ENCODE measurements around the gene LRMDA. TPM values are rescaled to one million over a fixed set of nuclear protein-coding genes. Genes with fewer than 3 reads are reported as not detected.

Gene LRMDA
- total and polyA plus RNA-seq, 2 donors (not counting 3 experiments of a cell fraction or from before 2014, with no cell fraction given): 9.7 to 18.0 TPM

DNA sequence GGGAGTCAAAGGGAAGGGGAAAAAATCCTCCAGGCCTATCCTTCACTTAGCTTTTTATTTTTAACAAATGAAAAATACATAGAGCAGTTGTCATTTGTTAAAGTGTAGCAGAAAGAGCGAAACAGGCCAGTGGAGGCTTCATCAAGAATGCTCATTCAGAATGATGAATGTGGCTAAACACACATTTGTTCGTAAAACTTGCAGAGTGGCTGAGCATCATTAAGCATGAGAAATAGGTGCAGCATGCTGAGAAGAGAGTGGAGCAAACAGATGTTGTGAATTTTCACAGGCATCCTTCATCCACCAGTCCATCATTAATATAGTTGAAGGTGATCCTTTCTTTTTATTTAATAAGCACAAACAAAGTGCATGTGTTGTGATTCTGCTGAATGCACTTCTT lies 407.6 kb downstream of the LRMDA start:
- CTCF ChIA-PET: no interaction called here
- Histone ChIP-seq H3K9me1 (replicated peaks; ENCODE audit: control insufficient read depth, extremely low read depth, insufficient read depth, low read length) (no peaks in the 10 kb centered on the region), H3K27me3 (ENCODE audit: control insufficient read depth in 2 of 2, insufficient read depth in 2 of 2, low read length in 2 of 2) (no peaks in the 10 kb centered on the region), H3K4me3 (replicated peaks in 1 of 3; ENCODE audit: insufficient read depth in 1 of 3, low read depth in 1 of 3, low read length in 3 of 3) (no peak overlapping the region), H3K79me2 (ENCODE audit: control insufficient read depth, insufficient read depth, low read length) (no peaks in the 10 kb centered on the region), H2AFZ (ENCODE audit: low read depth, low read length) (no peak overlapping the region), H3K36me3 (ENCODE audit: control insufficient read depth in 2 of 2, extremely low read depth in 1 of 2, insufficient read depth in 2 of 2, low read length in 2 of 2) (no peaks in the 10 kb centered on the region), H3K27ac (ENCODE audit: insufficient read depth, low read depth, low read length) (no peak overlapping the region), H3K9ac (replicated peaks; ENCODE audit: extremely low read depth, insufficient read depth, low read length) (no peak overlapping the region), H3K4me1 (ENCODE audit: control insufficient read depth, extremely low read depth, insufficient read depth, low read length) (no peaks in the 10 kb centered on the region), H3K4me2 (ENCODE audit: insufficient read depth, low read length) (no peak overlapping the region), H3K9me3 (replicated peaks; ENCODE audit: control insufficient read depth, insufficient read depth, low read length) (no peaks in the 10 kb centered on the region), H4K20me1 (replicated peaks; ENCODE audit: control insufficient read depth, extremely low read depth, insufficient read depth, low read length) (no peaks in the 10 kb centered on the region)
- no TSS peak for BruUV-seq (replicated peaks)
- FAIRE-seq (no peak), DNase-seq (ENCODE audit: low read depth, low spot score) (no peak)
- TF ChIP-seq GATA2 (IDR thresholded peaks at IDR 0.05; ENCODE audit: insufficient read depth, insufficient read length, low read depth, low read length) (no peak), FOS (IDR thresholded peaks at IDR 0.05; ENCODE audit: borderline replicate concordance, insufficient read depth, low read length) (no peak), JUN (IDR thresholded peaks at IDR 0.05; ENCODE audit: borderline replicate concordance, insufficient read depth, insufficient read length, low read depth) (no peak), EZH2 (IDR thresholded peaks at IDR 0.05; ENCODE audit: borderline replicate concordance, low read depth, low read length, severe bottlenecking) (no peak), POLR2AphosphoS5 (IDR thresholded peaks at IDR 0.05; ENCODE audit: insufficient read depth, low read depth, low read length) (no peak), POLR2A (IDR thresholded peaks at IDR 0.05; ENCODE audit: low read depth, low read length) (no peak), MYC (IDR thresholded peaks at IDR 0.05; ENCODE audit: low read depth, low read length) (no peak)
- TF ChIP-seq, protein P1, sequence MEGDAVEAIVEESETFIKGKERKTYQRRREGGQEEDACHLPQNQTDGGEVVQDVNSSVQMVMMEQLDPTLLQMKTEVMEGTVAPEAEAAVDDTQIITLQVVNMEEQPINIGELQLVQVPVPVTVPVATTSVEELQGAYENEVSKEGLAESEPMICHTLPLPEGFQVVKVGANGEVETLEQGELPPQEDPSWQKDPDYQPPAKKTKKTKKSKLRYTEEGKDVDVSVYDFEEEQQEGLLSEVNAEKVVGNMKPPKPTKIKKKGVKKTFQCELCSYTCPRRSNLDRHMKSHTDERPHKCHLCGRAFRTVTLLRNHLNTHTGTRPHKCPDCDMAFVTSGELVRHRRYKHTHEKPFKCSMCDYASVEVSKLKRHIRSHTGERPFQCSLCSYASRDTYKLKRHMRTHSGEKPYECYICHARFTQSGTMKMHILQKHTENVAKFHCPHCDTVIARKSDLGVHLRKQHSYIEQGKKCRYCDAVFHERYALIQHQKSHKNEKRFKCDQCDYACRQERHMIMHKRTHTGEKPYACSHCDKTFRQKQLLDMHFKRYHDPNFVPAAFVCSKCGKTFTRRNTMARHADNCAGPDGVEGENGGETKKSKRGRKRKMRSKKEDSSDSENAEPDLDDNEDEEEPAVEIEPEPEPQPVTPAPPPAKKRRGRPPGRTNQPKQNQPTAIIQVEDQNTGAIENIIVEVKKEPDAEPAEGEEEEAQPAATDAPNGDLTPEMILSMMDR (IDR thresholded peaks at IDR 0.05; ENCODE audit: extremely low read depth in 1 of 2, insufficient read depth in 1 of 2, low read depth in 1 of 2, low read length in 2 of 2): no peak
- TF ChIP-seq, protein P2, sequence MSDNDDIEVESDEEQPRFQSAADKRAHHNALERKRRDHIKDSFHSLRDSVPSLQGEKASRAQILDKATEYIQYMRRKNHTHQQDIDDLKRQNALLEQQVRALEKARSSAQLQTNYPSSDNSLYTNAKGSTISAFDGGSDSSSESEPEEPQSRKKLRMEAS (IDR thresholded peaks at IDR 0.05; ENCODE audit: insufficient read depth, insufficient read length): no peak
- intact Hi-C loops (cut with micrococcal nuclease) (no loop called here), dilution Hi-C loops (cut with MboI; ENCODE audit: extremely low pct_ligation_motif_present, low sequenced_read_pairs) (no loop called here)
- POLR2A ChIA-PET: no interaction called here
